ENCODE results near the gene BMP3.

BMP3 gene

GRCh38 chr4:81106150-81106549, 75.6 kb downstream of the BMP3 start:
- Histone ChIP-seq H3K9me3 (ENCODE audit: control extremely low read depth in 1 of 5, control insufficient read depth in 4 of 5, insufficient read depth in 2 of 5, low read depth in 1 of 5, low read length in 4 of 5) (no peaks in the 10 kb centered on the region), H3K4me3 (ENCODE audit: control insufficient read depth in 1 of 7, extremely low read depth in 1 of 7, insufficient read depth in 4 of 7, low read depth in 2 of 7, low read length in 6 of 7) (no peak overlapping the region), H3K27me3 (replicated peaks in 2 of 5; ENCODE audit: control insufficient read depth in 4 of 5, insufficient read depth in 5 of 5, low read length in 4 of 5) (no peaks in the 10 kb centered on the region), H3K36me3 (ENCODE audit: control insufficient read depth in 4 of 4, insufficient read depth in 4 of 4, low read length in 3 of 4) (peaks cover 0 to 63% (median 11%) of the 10 kb centered on the region in 4 experiments), H3K27ac (ENCODE audit: insufficient read depth in 1 of 2, low read depth in 1 of 2, low read length in 2 of 2, poor library complexity in 1 of 2, severe bottlenecking in 2 of 2) (peak overlapping the region in 1 of 2 experiments; percentile 8), H3K4me1 (ENCODE audit: control extremely low read depth in 1 of 4, control insufficient read depth in 4 of 4, insufficient read depth in 4 of 4, low read length in 3 of 4) (peaks cover 0 to 2% (median under 1%) of the 10 kb centered on the region in 4 experiments)
- ChIA-PET CTCF (no interaction called here), POLR2A (no interaction called here)
- peak in 2 of 3 donors; percentile 24 to 41 for DNase-seq
- 51% methylated on average over 3 of the region's 4 CpGs for WGBS (ENCODE audit: insufficient coverage)
